Uterus (tissue), 2 donors: Measurements from ENCODE around the gene ATP11A.

ENCODE experiments used
- CTCF ChIP-seq, 4 experiments: fragments of 200-600 bp in 2 of 4; fragments of 450-650 bp in 2 of 4; sonication (generic) in 2 of 4; IDR thresholded peaks; one replicate each; pipeline ENCODE4 v1.5.1; 2016 to 2019; ENCODE audit warnings: antibody characterized with exemption in 4 of 4, mild to moderate bottlenecking in 2 of 4, moderate library complexity in 1 of 4
- POLR2A ChIP-seq, 2 donors: fragments of 450-650 bp; IDR thresholded peaks; one replicate each; pipeline ENCODE4 v1.6.1; 2016; ENCODE audit warnings: antibody characterized with exemption in 2 of 2, mild to moderate bottlenecking in 1 of 2, moderate library complexity in 1 of 2

- TF ChIP-seq CTCF (IDR thresholded peaks at IDR 0.05), result no peak
- no peak for TF ChIP-seq POLR2A (IDR thresholded peaks at IDR 0.05)
These were observed 42.6 kb upstream of the ATP11A start for GRCh38 chr13:112647256-112647655.
